NB4 (cell line): ENCODE results near the gene DENND11.

Source experiments
- MYC ChIP-seq: IDR thresholded peaks from 2 replicates; pipeline ENCODE4 v1.6.1; 2011; ENCODE audit warnings: low read depth, low read length
- POLR2A ChIP-seq: IDR thresholded peaks from 2 replicates; pipeline ENCODE4 v1.6.1; 2011; ENCODE audit warnings: mild to moderate bottlenecking; ENCODE audit not compliant: insufficient read length; ENCODE audit errors: extremely low read depth
- TF ChIP-seq, protein P1 (sequence below): IDR thresholded peaks from one replicate; pipeline ENCODE4 v1.5.1; 2012; ENCODE audit warnings: low read depth, low read length
- TF ChIP-seq, protein P2 (sequence below): IDR thresholded peaks from 2 replicates; pipeline ENCODE4 v1.6.1; 2011; ENCODE audit warnings: low read depth, low read length

DNA sequence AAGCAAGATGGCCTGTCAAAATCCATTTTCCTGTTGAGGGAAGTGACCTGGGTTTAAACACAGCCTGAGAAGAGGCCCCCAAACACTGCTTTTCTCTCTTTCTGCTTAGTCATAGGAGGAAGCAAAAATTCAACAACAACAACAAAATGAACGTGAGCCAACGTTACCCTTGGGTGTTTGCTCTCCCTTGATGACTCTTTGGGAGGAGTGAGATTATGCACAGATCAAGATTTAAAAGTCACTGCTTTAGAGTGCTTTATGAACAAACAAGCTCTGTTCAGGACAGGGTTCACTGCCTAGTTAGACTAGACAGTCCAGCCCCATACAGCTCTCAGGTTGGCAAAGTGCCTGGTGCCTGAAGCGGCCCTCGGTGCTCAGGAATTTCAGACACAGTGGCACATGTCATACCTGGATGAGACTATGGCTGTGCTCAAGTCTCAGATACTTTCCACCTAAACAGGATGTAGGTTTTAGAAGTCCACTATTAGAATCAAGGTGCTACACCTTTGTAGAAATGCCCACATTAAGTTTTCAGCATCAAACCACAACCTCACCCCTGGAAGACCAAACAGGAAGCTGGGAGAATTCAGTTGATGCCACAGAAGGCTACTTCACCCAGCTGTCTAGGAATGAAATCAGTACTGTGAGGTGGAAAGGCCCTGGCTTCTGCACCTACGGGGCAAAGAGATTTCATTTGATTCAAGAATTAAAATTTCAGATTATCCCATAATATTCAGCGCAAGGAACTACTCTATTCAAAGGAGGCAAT, 38.7 kb downstream of the DENND11 start:
- TF ChIP-seq, protein P1, sequence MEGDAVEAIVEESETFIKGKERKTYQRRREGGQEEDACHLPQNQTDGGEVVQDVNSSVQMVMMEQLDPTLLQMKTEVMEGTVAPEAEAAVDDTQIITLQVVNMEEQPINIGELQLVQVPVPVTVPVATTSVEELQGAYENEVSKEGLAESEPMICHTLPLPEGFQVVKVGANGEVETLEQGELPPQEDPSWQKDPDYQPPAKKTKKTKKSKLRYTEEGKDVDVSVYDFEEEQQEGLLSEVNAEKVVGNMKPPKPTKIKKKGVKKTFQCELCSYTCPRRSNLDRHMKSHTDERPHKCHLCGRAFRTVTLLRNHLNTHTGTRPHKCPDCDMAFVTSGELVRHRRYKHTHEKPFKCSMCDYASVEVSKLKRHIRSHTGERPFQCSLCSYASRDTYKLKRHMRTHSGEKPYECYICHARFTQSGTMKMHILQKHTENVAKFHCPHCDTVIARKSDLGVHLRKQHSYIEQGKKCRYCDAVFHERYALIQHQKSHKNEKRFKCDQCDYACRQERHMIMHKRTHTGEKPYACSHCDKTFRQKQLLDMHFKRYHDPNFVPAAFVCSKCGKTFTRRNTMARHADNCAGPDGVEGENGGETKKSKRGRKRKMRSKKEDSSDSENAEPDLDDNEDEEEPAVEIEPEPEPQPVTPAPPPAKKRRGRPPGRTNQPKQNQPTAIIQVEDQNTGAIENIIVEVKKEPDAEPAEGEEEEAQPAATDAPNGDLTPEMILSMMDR: no peak
- no peak for TF ChIP-seq POLR2A
- TF ChIP-seq, protein P2, sequence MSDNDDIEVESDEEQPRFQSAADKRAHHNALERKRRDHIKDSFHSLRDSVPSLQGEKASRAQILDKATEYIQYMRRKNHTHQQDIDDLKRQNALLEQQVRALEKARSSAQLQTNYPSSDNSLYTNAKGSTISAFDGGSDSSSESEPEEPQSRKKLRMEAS: no peak
- TF ChIP-seq MYC: no peak
